CD8-positive, alpha-beta memory T cell (primary cell): ENCODE measurements around the gene HNRNPA3. TPM values are rescaled to one million over a fixed set of nuclear protein-coding genes. Genes with fewer than 3 reads are reported as not detected.

ENCODE experiments used
- CTCF ChIA-PET: fragments of 350-600 bp; sonication (Branson Sonifier 250); formaldehyde crosslinking; loops from one replicate; lab custom pipeline; 2021; ENCODE audit warnings: antibody characterized with exemption; lab: Charles Lee
- POLR2A ChIA-PET: fragments of 350-600 bp; sonication (Branson Sonifier 250); formaldehyde crosslinking; loops from one replicate; lab custom pipeline; 2021; ENCODE audit warnings: antibody characterized with exemption; lab: Charles Lee
- DNase-seq, 5 donors: peaks; one replicate each; pipeline versions ENCODE4 v3.0.0 to v3.0.0-alpha.2; 2020 to 2022; ENCODE audit warnings: mixed read lengths in 1 of 5
- H3K27ac ChIP-seq: one replicate; pipeline ENCODE4 v1.7.0; 2013; ENCODE audit warnings: low read depth, mild to moderate bottlenecking, low read length, moderate library complexity
- H3K27me3 ChIP-seq: 2 replicates; pipeline ENCODE4 v1.7.0; 2013; ENCODE audit warnings: low read length, mild to moderate bottlenecking; ENCODE audit not compliant: insufficient read depth, poor library complexity, severe bottlenecking
- H3K36me3 ChIP-seq: 2 replicates; pipeline ENCODE4 v1.7.0; 2013; ENCODE audit warnings: mild to moderate bottlenecking, low read length, moderate library complexity; ENCODE audit not compliant: insufficient read depth
- H3K4me1 ChIP-seq: 2 replicates; pipeline ENCODE4 v1.7.0; 2013; ENCODE audit warnings: mild to moderate bottlenecking, low read length, moderate library complexity; ENCODE audit not compliant: insufficient read depth
- H3K4me3 ChIP-seq: 2 replicates; pipeline ENCODE4 v1.7.0; 2013; ENCODE audit warnings: mild to moderate bottlenecking, low read length
- H3K9me3 ChIP-seq: 2 replicates; pipeline ENCODE4 v1.7.0; 2013; ENCODE audit warnings: mild to moderate bottlenecking, low read length
- H3K27ac Mint-ChIP-seq, 8 donors: one replicate each; pipeline ENCODE4 v1.8.0; 2020 to 2021; ENCODE audit warnings: mixed read lengths in 8 of 8, mild to moderate bottlenecking in 6 of 8, inconsistent platforms in 3 of 8, moderate library complexity in 3 of 8
- H3K27me3 Mint-ChIP-seq, 2 donors: one replicate each; pipeline ENCODE4 v1.8.0; 2020 to 2021; ENCODE audit warnings: mixed read lengths in 2 of 2, mild to moderate bottlenecking in 1 of 2, moderate library complexity in 1 of 2
- H3K36me3 Mint-ChIP-seq, 3 donors: one replicate each; pipeline ENCODE4 v1.8.0; 2020 to 2021; ENCODE audit warnings: mixed read lengths in 3 of 3, inconsistent platforms in 1 of 3, mild to moderate bottlenecking in 1 of 3
- H3K4me1 Mint-ChIP-seq, 3 donors: one replicate each; pipeline ENCODE4 v1.8.0; 2020 to 2021; ENCODE audit warnings: mixed read lengths in 3 of 3, inconsistent platforms in 1 of 3, mild to moderate bottlenecking in 1 of 3
- H3K4me3 Mint-ChIP-seq, 7 donors: one replicate each; pipeline ENCODE4 v1.8.0; 2020 to 2021; ENCODE audit warnings: mixed read lengths in 7 of 7, mild to moderate bottlenecking in 6 of 7, moderate library complexity in 4 of 7, inconsistent platforms in 2 of 7
- H3K9me3 Mint-ChIP-seq, 5 donors: one replicate each; pipeline ENCODE4 v1.8.0; 2020 to 2022; ENCODE audit warnings: mixed read lengths in 5 of 5, mild to moderate bottlenecking in 3 of 5, moderate library complexity in 2 of 5, inconsistent platforms in 1 of 5
- polyA plus RNA-seq: library from polyadenylated mRNA; unstranded; fragments of 300-500 nt; fragmentation: Illumina TruSeq; gene quantifications from one replicate; pipeline ENCODE4 v1.2.3, GENCODE V29; 2021
- total RNA-seq, 2 experiments: library from RNA; stranded (reverse); gene quantifications; one replicate each; pipeline ENCODE4 v1.2.3, GENCODE V29; 2021

Gene HNRNPA3
- total and polyA plus RNA-seq, 3 experiments from 2014 or later: 58.3 to 216 (median 203) TPM

GRCh38 chr2:177252808-177253531, 40.4 kb downstream of the HNRNPA3 start:
- peaks cover 4% of the 10 kb centered on the region for H3K36me3 ChIP-seq
- Mint-ChIP-seq H3K27ac (peak overlapping the region; percentile 82 to 98 (median 96)), H3K27me3 (peaks cover 0 to 2% of the 10 kb centered on the region in 2 donors), H3K4me3 (peak overlapping the region in 6 of 7 donors; percentile 17 to 77 (median 50)), H3K4me1 (peaks cover 82 to 94% (median 94%) of the 10 kb centered on the region in 3 donors), H3K36me3 (peaks cover under 1 to 50% (median 6%) of the 10 kb centered on the region in 3 donors), H3K9me3 (no peaks in the 10 kb centered on the region)
- POLR2A ChIA-PET: interaction anchor here (2.3 kb wide), 1 partner anchor 11 kb away, joined by 11 read pairs; the partner anchor contains the start of gene NFE2L2
- peaks cover 93% of the 10 kb centered on the region for H3K4me1 ChIP-seq
- H3K9me3 ChIP-seq: no peaks in the 10 kb centered on the region
- CTCF ChIA-PET: interaction anchor here (1.4 to 3.2 kb wide), 2 partner anchors 11 to 43 kb away, joined by 3 to 13 read pairs; no protein-coding TSS in a partner anchor
- DNase-seq: no peak
- H3K27ac ChIP-seq: peak overlapping the region; percentile 33
- no peak overlapping the region for H3K4me3 ChIP-seq
- H3K27me3 ChIP-seq: no peaks in the 10 kb centered on the region

- Mint-ChIP-seq H3K9me3 (peaks cover 0 to 1% (median 0%) of the 10 kb centered on the region in 5 donors), H3K27ac (peak overlapping the region in 6 of 8 donors; percentile 21 to 98 (median 67)), H3K27me3 (peaks cover 0 to 2% of the 10 kb centered on the region in 2 donors), H3K4me3 (peak overlapping the region in 3 of 7 donors; percentile 3 to 32 (median 31)), H3K36me3 (peaks cover 6 to 53% (median 8%) of the 10 kb centered on the region in 3 donors), H3K4me1 (peaks cover 87 to 98% (median 94%) of the 10 kb centered on the region in 3 donors)
- Histone ChIP-seq H3K36me3 (peaks cover 4% of the 10 kb centered on the region), H3K4me3 (no peak overlapping the region), H3K27ac (no peak overlapping the region), H3K27me3 (no peaks in the 10 kb centered on the region), H3K9me3 (no peaks in the 10 kb centered on the region), H3K4me1 (peaks cover 90% of the 10 kb centered on the region)
- ChIA-PET POLR2A (interaction anchor here (2.3 kb wide), 1 partner anchor 10 kb away, joined by 11 read pairs; the partner anchor contains the start of gene NFE2L2), CTCF (interaction anchor here (1.4 to 3.2 kb wide), 2 partner anchors 10 to 42 kb away, joined by 3 to 13 read pairs; no protein-coding TSS in a partner anchor)
- no peak for DNase-seq
These were observed 41.1 kb downstream of the HNRNPA3 start for GRCh38 chr2:177253704-177254103.

- peak overlapping the region in 7 of 8 donors; percentile 55 to 98 (median 79) for H3K27ac Mint-ChIP-seq
- Histone ChIP-seq H3K36me3 (peaks cover 4% of the 10 kb centered on the region), H3K4me1 (peaks cover 94% of the 10 kb centered on the region), H3K4me3 (no peak overlapping the region), H3K27me3 (no peaks in the 10 kb centered on the region), H3K9me3 (no peaks in the 10 kb centered on the region), H3K27ac (no peak overlapping the region)
- peaks cover 0 to 1% (median 0%) of the 10 kb centered on the region in 5 donors for H3K9me3 Mint-ChIP-seq
- ChIA-PET CTCF (interaction anchor here (1.2 to 3.2 kb wide), 2 partner anchors 9 to 10 kb away, joined by 4 to 13 read pairs; no protein-coding TSS in a partner anchor), POLR2A (interaction anchor here (1.1 to 2.3 kb wide), 2 partner anchors 9 to 15 kb away, joined by 4 to 11 read pairs; partner anchors contain the start of gene NFE2L2)
- H3K4me3 Mint-ChIP-seq: peak overlapping the region in 5 of 7 donors; percentile 4 to 37 (median 10)
- H3K36me3 Mint-ChIP-seq: peaks cover 6 to 55% (median 8%) of the 10 kb centered on the region in 3 donors
- peaks cover 91 to 99% (median 98%) of the 10 kb centered on the region in 3 donors for H3K4me1 Mint-ChIP-seq
- DNase-seq: no peak
- H3K27me3 Mint-ChIP-seq: peaks cover 0 to 2% of the 10 kb centered on the region in 2 donors
These were observed 42.0 kb downstream of the HNRNPA3 start for GRCh38 chr2:177254433-177255226.

- Histone ChIP-seq H3K27me3 (no peaks in the 10 kb centered on the region), H3K4me1 (peaks cover 93% of the 10 kb centered on the region), H3K36me3 (peaks cover 4% of the 10 kb centered on the region), H3K27ac (no peak overlapping the region), H3K9me3 (no peaks in the 10 kb centered on the region), H3K4me3 (no peak overlapping the region)
- H3K36me3 Mint-ChIP-seq: peaks cover 6 to 58% (median 6%) of the 10 kb centered on the region in 3 donors
- ChIA-PET CTCF (interaction anchor here (1.2 to 3.2 kb wide), 2 partner anchors 8 to 10 kb away, joined by 4 to 13 read pairs; no protein-coding TSS in a partner anchor), POLR2A (interaction anchor here (1.1 kb wide), 1 partner anchor 15 kb away, joined by 4 read pairs; no protein-coding TSS in a partner anchor)
- H3K9me3 Mint-ChIP-seq: peaks cover 0 to 1% (median 0%) of the 10 kb centered on the region in 5 donors
- H3K4me3 Mint-ChIP-seq: peak overlapping the region in 1 of 7 donors; percentile 15
- H3K4me1 Mint-ChIP-seq: peaks cover 91 to 99% (median 99%) of the 10 kb centered on the region in 3 donors
- peak overlapping the region in 7 of 8 donors; percentile 3 to 98 (median 75) for H3K27ac Mint-ChIP-seq
- H3K27me3 Mint-ChIP-seq: peaks cover 0 to 2% of the 10 kb centered on the region in 2 donors
- DNase-seq: no peak
These were observed 42.6 kb downstream of the HNRNPA3 start for GRCh38 chr2:177255227-177255601.

GRCh38 chr2:177256026-177256425, 43.4 kb downstream of the HNRNPA3 start:
- no peak for DNase-seq
- ChIA-PET CTCF (interaction anchor here (1.5 kb wide), 1 partner anchor 17 kb away, joined by 3 read pairs; no protein-coding TSS in a partner anchor), POLR2A (interaction anchor here (0.6 to 1.1 kb wide), 3 partner anchors 16 to 30 kb away, joined by 4 to 6 read pairs (median 4); no protein-coding TSS in a partner anchor)
- H3K36me3 Mint-ChIP-seq: peaks cover 6 to 56% (median 6%) of the 10 kb centered on the region in 3 donors
- H3K27ac Mint-ChIP-seq: peak overlapping the region in 7 of 8 donors; percentile 1 to 74 (median 57)
- H3K4me3 ChIP-seq: no peak overlapping the region
- H3K36me3 ChIP-seq: peaks cover 3% of the 10 kb centered on the region
- no peaks in the 10 kb centered on the region for H3K27me3 ChIP-seq
- H3K4me1 ChIP-seq: peaks cover 93% of the 10 kb centered on the region
- no peaks in the 10 kb centered on the region for H3K9me3 ChIP-seq
- H3K4me1 Mint-ChIP-seq: peaks cover 88 to 99% (median 99%) of the 10 kb centered on the region in 3 donors
- H3K27ac ChIP-seq: peak overlapping the region; percentile 20
- H3K4me3 Mint-ChIP-seq: peak overlapping the region in 4 of 7 donors; percentile 11 to 53 (median 25)
- H3K27me3 Mint-ChIP-seq: peaks cover 0 to 2% of the 10 kb centered on the region in 2 donors
- peaks cover 0 to 1% (median 0%) of the 10 kb centered on the region in 5 donors for H3K9me3 Mint-ChIP-seq

GRCh38 chr2:177256695-177257094, 44.1 kb downstream of the HNRNPA3 start:
- Mint-ChIP-seq H3K4me3 (peak overlapping the region in 6 of 7 donors; percentile 5 to 47 (median 26)), H3K27ac (peak overlapping the region in 7 of 8 donors; percentile 45 to 78 (median 59)), H3K27me3 (peaks cover 0 to 2% of the 10 kb centered on the region in 2 donors), H3K4me1 (peaks cover 89 to 99% (median 99%) of the 10 kb centered on the region in 3 donors), H3K36me3 (peaks cover 2 to 54% (median 6%) of the 10 kb centered on the region in 3 donors), H3K9me3 (peaks cover 0 to 1% (median 0%) of the 10 kb centered on the region in 5 donors)
- no peaks in the 10 kb centered on the region for H3K36me3 ChIP-seq
- no peak overlapping the region for H3K4me3 ChIP-seq
- H3K9me3 ChIP-seq: no peaks in the 10 kb centered on the region
- H3K27me3 ChIP-seq: no peaks in the 10 kb centered on the region
- ChIA-PET POLR2A (interaction anchor here (1.0 kb wide), 1 partner anchor 31 kb away, joined by 6 read pairs; no protein-coding TSS in a partner anchor), CTCF (interaction anchor here (1.5 to 1.6 kb wide), 2 partner anchors 17 to 23 kb away, joined by 3 read pairs; no protein-coding TSS in a partner anchor)
- no peak for DNase-seq
- H3K4me1 ChIP-seq: peaks cover 93% of the 10 kb centered on the region
- H3K27ac ChIP-seq: no peak overlapping the region

- DNase-seq: no peak
- H3K27ac ChIP-seq: no peak overlapping the region
- Mint-ChIP-seq H3K4me3 (peak overlapping the region in 6 of 7 donors; percentile 5 to 68 (median 24)), H3K27ac (peak overlapping the region in 7 of 8 donors; percentile 45 to 86 (median 66)), H3K36me3 (peaks cover 2 to 54% (median 6%) of the 10 kb centered on the region in 3 donors), H3K9me3 (peaks cover 0 to 1% (median 0%) of the 10 kb centered on the region in 5 donors), H3K27me3 (peaks cover 0 to 2% of the 10 kb centered on the region in 2 donors), H3K4me1 (peaks cover 89 to 100% (median 99%) of the 10 kb centered on the region in 3 donors)
- ChIA-PET CTCF (interaction anchor here (1.5 to 1.6 kb wide), 2 partner anchors 18 to 22 kb away, joined by 3 read pairs; no protein-coding TSS in a partner anchor), POLR2A (no interaction called here)
- H3K4me1 ChIP-seq: peaks cover 91% of the 10 kb centered on the region
- no peaks in the 10 kb centered on the region for H3K27me3 ChIP-seq
- no peak overlapping the region for H3K4me3 ChIP-seq
- H3K36me3 ChIP-seq: no peaks in the 10 kb centered on the region
- H3K9me3 ChIP-seq: no peaks in the 10 kb centered on the region
These were observed 44.9 kb downstream of the HNRNPA3 start for GRCh38 chr2:177257471-177257870.
